K562 (cell line): ENCODE data around the gene DNMT1. TPM values are rescaled to one million over a fixed set of nuclear protein-coding genes. Genes with fewer than 3 reads are reported as not detected.

Experiments used
- ATAC-seq: fragments of 200-7000 bp; cut with Tn5 transposase; 3 replicates; pipeline ENCODE4 v1.9.1; 2020; ENCODE audit warnings: moderate library complexity
- BruUV-seq: library from RNA; stranded (reverse); fragments of 400-500 nt; replicated peaks from 2 replicates; lab custom pipeline; 2021; lab: Mats Ljungman, UMichigan
- CTCF ChIA-PET: fragments of 300-600 bp; formaldehyde crosslinking; extraction: SDS; loops from one replicate; lab custom pipeline; 2021; ENCODE audit warnings: low intra/inter-chr PET ratio; lab: Yijun Ruan, JAX
- POLR2A ChIA-PET: fragments of 300-600, 350-650 bp; sonication (Branson Sonifier 250); formaldehyde crosslinking; extraction: SDS; loops from one replicate; lab custom pipeline; 2021; ENCODE audit warnings: antibody characterized with exemption, inconsistent platforms; lab: Yijun Ruan, JAX
- DNase-seq, 4 experiments: peaks; one replicate each; pipeline versions ENCODE4 v3.0.0 to v3.0.0-alpha.2; 2011 to 2018; ENCODE audit warnings: low spot score in 3 of 4, mixed read lengths in 3 of 4; ENCODE audit errors: extremely low read depth in 1 of 4
- FAIRE-seq: peaks from 2 replicates; lab custom pipeline; 2011; peaks lifted over from hg19 to GRCh38; lab: Jason Lieb, UNC
- H2AFZ ChIP-seq: 2 replicates; pipeline ENCODE4 v1.6.0; 2011; ENCODE audit warnings: low read depth, low read length, control low read depth, inconsistent platforms
- H3K27ac ChIP-seq: fragments of 200-600 bp; 3 replicates; pipeline ENCODE4 v1.8.0; 2011; ENCODE audit warnings: low read depth, mild to moderate bottlenecking, control low read depth, inconsistent platforms, low read length, moderate library complexity, mixed read lengths; ENCODE audit errors: extremely low read depth
- H3K27me3 ChIP-seq, 2 experiments: fragments of 300-600 bp in 1 of 2; 2 replicates in 1 of 2; 3 replicates in 1 of 2; pipeline versions ENCODE4 v1.6.0 to v1.8.0; 2011; ENCODE audit warnings: inconsistent platforms in 2 of 2, low read length in 2 of 2, mild to moderate bottlenecking in 1 of 2, mixed read lengths in 1 of 2, moderate library complexity in 1 of 2; ENCODE audit not compliant: control insufficient read depth in 2 of 2, insufficient read depth in 2 of 2
- H3K36me3 ChIP-seq: fragments of 300-600 bp; 3 replicates; pipeline ENCODE4 v1.8.0; 2011; ENCODE audit warnings: mild to moderate bottlenecking, low read length, inconsistent platforms; ENCODE audit not compliant: control insufficient read depth, insufficient read depth
- H3K4me1 ChIP-seq, 2 experiments: fragments of 200-600 bp in 1 of 2; replicated peaks in 1 of 2; 2 replicates in 1 of 2; 3 replicates in 1 of 2; pipeline versions ENCODE4 v1.5.1 to v1.8.0; 2011; ENCODE audit warnings: inconsistent platforms in 2 of 2, low read length in 2 of 2, mild to moderate bottlenecking in 1 of 2, mixed read lengths in 1 of 2, moderate library complexity in 1 of 2; ENCODE audit not compliant: control insufficient read depth in 2 of 2, insufficient read depth in 2 of 2
- H3K4me2 ChIP-seq: 2 replicates; pipeline ENCODE4 v1.6.1; 2011; ENCODE audit warnings: low read length, control low read depth, inconsistent platforms, mixed read lengths; ENCODE audit not compliant: insufficient read depth
- H3K4me3 ChIP-seq: fragments of 200-600 bp; sonication (generic), shearing (Covaris generic); 2 replicates; pipeline ENCODE4 v1.5.1; 2016; ENCODE audit warnings: control low read depth, inconsistent platforms
- H3K79me2 ChIP-seq: fragments of 200-600 bp; 3 replicates; pipeline ENCODE4 v1.8.0; 2011; ENCODE audit warnings: low read length, inconsistent platforms; ENCODE audit not compliant: control insufficient read depth, insufficient read depth
- H3K9ac ChIP-seq, 2 experiments: 2 replicates each; pipeline versions ENCODE4 v1.6.0 to v1.6.1; 2011; ENCODE audit warnings: low read depth in 2 of 2, low read length in 2 of 2, control low read depth in 1 of 2, inconsistent platforms in 1 of 2, mild to moderate bottlenecking in 1 of 2, mixed read lengths in 1 of 2; ENCODE audit not compliant: insufficient read depth in 1 of 2
- H3K9me1 ChIP-seq: one replicate; pipeline ENCODE4 v1.6.0; 2011; ENCODE audit warnings: inconsistent platforms, mild to moderate bottlenecking, low read length, moderate library complexity; ENCODE audit not compliant: control insufficient read depth, insufficient read depth
- H3K9me3 ChIP-seq: replicated peaks from 2 replicates; pipeline ENCODE4 v1.5.1; 2011; ENCODE audit warnings: low read depth, low read length, inconsistent platforms; ENCODE audit not compliant: control insufficient read depth, insufficient read depth
- H4K20me1 ChIP-seq: replicated peaks from 2 replicates; pipeline ENCODE4 v1.6.1; 2011; ENCODE audit warnings: low read length, inconsistent platforms, mixed read lengths; ENCODE audit not compliant: control insufficient read depth, insufficient read depth
- FOXK1 ChIP-seq: sonication (generic); formaldehyde crosslinking; IDR thresholded peaks from 2 replicates; pipeline ENCODE4 v1.8.0; 2022; ENCODE audit warnings: missing genetic modification reagents, mild to moderate bottlenecking, borderline replicate concordance
- FOXP1 ChIP-seq: sonication (generic); formaldehyde crosslinking; IDR thresholded peaks from 2 replicates; pipeline ENCODE4 v1.8.0; 2022; ENCODE audit warnings: mild to moderate bottlenecking, missing genetic modification reagents
- HMGXB4 ChIP-seq: sonication (generic); formaldehyde crosslinking; IDR thresholded peaks from 2 replicates; pipeline ENCODE4 v1.8.1; 2023; ENCODE audit warnings: mild to moderate bottlenecking, missing genetic modification reagents
- L3MBTL2 ChIP-seq: fragments of 450-650 bp; IDR thresholded peaks from 2 replicates; pipeline ENCODE4 v1.6.1; 2016; ENCODE audit warnings: mild to moderate bottlenecking, moderate library complexity
- PHTF2 ChIP-seq: fragments of 250-450 bp; sonication (Bioruptor Pico); IDR thresholded peaks from 2 replicates; pipeline ENCODE4 v1.5.0; 2021; ENCODE audit warnings: mild to moderate bottlenecking
- RBFOX2 ChIP-seq: fragments of 200-400 bp; formaldehyde crosslinking; IDR thresholded peaks from 2 replicates; pipeline ENCODE4 v1.6.1; 2017; ENCODE audit warnings: low read depth, mild to moderate bottlenecking, low read length, moderate library complexity
- RBM14 ChIP-seq: fragments of 200-400 bp; formaldehyde crosslinking; IDR thresholded peaks from 2 replicates; pipeline ENCODE4 v1.6.1; 2018; ENCODE audit warnings: low read depth, mild to moderate bottlenecking, low read length, moderate library complexity, borderline replicate concordance; ENCODE audit not compliant: insufficient read depth
- ZFX ChIP-seq: sonication (generic); formaldehyde crosslinking; IDR thresholded peaks from 2 replicates; pipeline ENCODE4 v1.8.0; 2022; ENCODE audit warnings: mild to moderate bottlenecking, missing genetic modification reagents, moderate library complexity
- ZNF24 ChIP-seq: fragments of 450-650 bp; IDR thresholded peaks from 2 replicates; pipeline ENCODE4 v1.6.1; 2016
- ZNF431 ChIP-seq: sonication (generic); formaldehyde crosslinking; IDR thresholded peaks from 2 replicates; pipeline ENCODE4 v1.8.0; 2022; ENCODE audit warnings: mild to moderate bottlenecking, missing genetic modification reagents
- ZNF76 ChIP-seq: fragments of 250-450 bp; sonication (Bioruptor Pico); IDR thresholded peaks from 2 replicates; pipeline ENCODE4 v1.4.0; 2020; ENCODE audit warnings: mild to moderate bottlenecking, moderate library complexity, borderline replicate concordance
- WGBS: fragments of 100-300 bp; shearing (Covaris generic); methylation state at CpG from one replicate; pipeline ENCODE4 v1.1.6; 2016; ENCODE audit warnings: low coverage, mixed read lengths; ENCODE audit not compliant: insufficient coverage; ENCODE audit errors: missing lambda C conversion rate; 5-methylcytosine and 5-hydroxymethylcytosine counted together
- in situ Hi-C: fragments of 300-500 bp; cut with MboI; formaldehyde crosslinking; loops from 4 replicates; pipeline ENCODE4 v1.15.0; 2018; ENCODE audit warnings: inconsistent platforms, mixed read lengths
- intact Hi-C: fragments of 100-400 bp; cut with micrococcal nuclease; formaldehyde crosslinking; loops from 2 replicates; pipeline ENCODE4 v1.14.2; 2022
- polyA plus RNA-seq, 8 experiments: library from polyadenylated mRNA; depleted of rRNA in 4 of 8; stranded (reverse) in 5 of 8; unstranded in 3 of 8; fragments of >200 nt; fragmentation: Nextera tagmentation in 2 of 8; fragmentation: Illumina TruSeq in 1 of 8; extraction: Ambion mirVana in 2 of 8; extraction: Trizol in 1 of 8; gene quantifications; 2 replicates each; pipeline versions ENCODE4 v1.2.1 to v1.2.3, GENCODE V29; 2011 to 2014; ENCODE audit warnings: inconsistent platforms in 1 of 8, missing spikeins in 1 of 8
- total RNA-seq, 7 experiments: library from RNA; depleted of rRNA in 6 of 7; stranded (reverse); fragments of >200 nt in 6 of 7; fragmentation: Illumina TruSeq in 2 of 7; extraction: Trizol in 2 of 7; gene quantifications; 2 replicates each; pipeline versions ENCODE4 v1.2.1 to v1.2.3, GENCODE V29; 2011 to 2021; ENCODE audit warnings: low replicate concordance in 1 of 7
- TF ChIP-seq, protein P1 (sequence below): sonication (generic); formaldehyde crosslinking; IDR thresholded peaks from 2 replicates; pipeline ENCODE4 v1.8.1; 2023; ENCODE audit warnings: mild to moderate bottlenecking, missing genetic modification reagents
- TF ChIP-seq, protein P2 (sequence below): sonication (generic); formaldehyde crosslinking; IDR thresholded peaks from 2 replicates; pipeline ENCODE4 v1.8.1; 2023; ENCODE audit warnings: mild to moderate bottlenecking, missing genetic modification reagents, moderate library complexity

Gene DNMT1
- total and polyA plus RNA-seq, 9 of the 15 experiments (the other 6 are each of a cell fraction or from before 2014, with no cell fraction given) = 80.1 to 271 (median 121) TPM

DNA sequence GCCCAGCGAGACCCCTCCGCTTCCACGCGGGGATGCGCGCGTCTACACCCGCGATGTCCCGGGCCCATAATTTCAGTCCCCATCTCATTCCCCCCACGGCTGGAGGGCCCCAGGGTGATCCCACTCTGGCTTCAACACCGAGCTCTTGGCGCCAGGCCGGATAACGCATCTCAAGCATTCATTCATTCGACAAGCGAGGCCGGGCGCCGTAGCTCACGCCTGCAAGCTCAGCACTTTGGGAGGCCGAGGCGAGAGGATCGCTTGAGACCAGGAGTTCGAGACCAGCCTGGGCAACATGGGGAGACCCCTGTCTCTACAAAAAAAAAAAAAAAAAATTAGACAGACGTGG lies 98.2 kb downstream of the DNMT1 start:
- Histone ChIP-seq H2AFZ (peak overlapping the region; percentile 96), H3K9ac (peak overlapping the region; percentile 76 to 96), H3K9me3 (no peaks in the 10 kb centered on the region), H3K27me3 (no peaks in the 10 kb centered on the region), H3K4me2 (peak overlapping the region; percentile 80), H3K4me1 (peaks cover 24 to 39% of the 10 kb centered on the region in 2 experiments), H3K4me3 (peak overlapping the region; percentile 38), H3K9me1 (no peaks in the 10 kb centered on the region), H3K79me2 (no peaks in the 10 kb centered on the region), H3K36me3 (no peaks in the 10 kb centered on the region), H4K20me1 (no peaks in the 10 kb centered on the region), H3K27ac (peak overlapping the region; percentile 79)
- intact Hi-C loops = no loop called here
- TSS peak; percentile 86 for BruUV-seq
- ATAC-seq (peak; percentile 3; the same call in 1 of the 3 replicates), FAIRE-seq (no peak), DNase-seq (peak in 1 of 4 experiments; percentile 44)
- ChIA-PET CTCF (no interaction called here), POLR2A (interaction anchor here (0.6 to 2.8 kb wide), 11 partner anchors 10 to 299 kb away, joined by 3 to 19 read pairs (median 5); partner anchors contain the start of genes P2RY11 and PPAN)
- 10% methylated on average over 15 of the region's 26 CpGs for WGBS
- in situ Hi-C loops = no loop called here
- no peak for TF ChIP-seq ZNF431 (CRISPR knock-in tag)
- TF ChIP-seq ZNF24 = peak; percentile 85
- no peak for TF ChIP-seq L3MBTL2
- TF ChIP-seq FOXK1 (CRISPR knock-in tag) = no peak
- TF ChIP-seq RBM14 = no peak
- 0 out of 2 replicates have a peak, but pooled peaks have one; percentile 4 for TF ChIP-seq ZNF76 (CRISPR knock-in tag)
- TF ChIP-seq ZFX (CRISPR knock-in tag) = peak; percentile 68
- peak; percentile 66 for TF ChIP-seq RBFOX2
- TF ChIP-seq PHTF2 (CRISPR knock-in tag) = no peak
- 0 out of 2 replicates have a peak, but pooled peaks have one; percentile 9 for TF ChIP-seq HMGXB4
- TF ChIP-seq, protein P1, sequence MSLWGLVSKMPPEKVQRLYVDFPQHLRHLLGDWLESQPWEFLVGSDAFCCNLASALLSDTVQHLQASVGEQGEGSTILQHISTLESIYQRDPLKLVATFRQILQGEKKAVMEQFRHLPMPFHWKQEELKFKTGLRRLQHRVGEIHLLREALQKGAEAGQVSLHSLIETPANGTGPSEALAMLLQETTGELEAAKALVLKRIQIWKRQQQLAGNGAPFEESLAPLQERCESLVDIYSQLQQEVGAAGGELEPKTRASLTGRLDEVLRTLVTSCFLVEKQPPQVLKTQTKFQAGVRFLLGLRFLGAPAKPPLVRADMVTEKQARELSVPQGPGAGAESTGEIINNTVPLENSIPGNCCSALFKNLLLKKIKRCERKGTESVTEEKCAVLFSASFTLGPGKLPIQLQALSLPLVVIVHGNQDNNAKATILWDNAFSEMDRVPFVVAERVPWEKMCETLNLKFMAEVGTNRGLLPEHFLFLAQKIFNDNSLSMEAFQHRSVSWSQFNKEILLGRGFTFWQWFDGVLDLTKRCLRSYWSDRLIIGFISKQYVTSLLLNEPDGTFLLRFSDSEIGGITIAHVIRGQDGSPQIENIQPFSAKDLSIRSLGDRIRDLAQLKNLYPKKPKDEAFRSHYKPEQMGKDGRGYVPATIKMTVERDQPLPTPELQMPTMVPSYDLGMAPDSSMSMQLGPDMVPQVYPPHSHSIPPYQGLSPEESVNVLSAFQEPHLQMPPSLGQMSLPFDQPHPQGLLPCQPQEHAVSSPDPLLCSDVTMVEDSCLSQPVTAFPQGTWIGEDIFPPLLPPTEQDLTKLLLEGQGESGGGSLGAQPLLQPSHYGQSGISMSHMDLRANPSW (CRISPR knock-in tag) = 0 out of 2 replicates have a peak, but pooled peaks have one; percentile 21
- TF ChIP-seq FOXP1 = peak; percentile 26; the same call in 1 of the 2 replicates
- TF ChIP-seq, protein P2, sequence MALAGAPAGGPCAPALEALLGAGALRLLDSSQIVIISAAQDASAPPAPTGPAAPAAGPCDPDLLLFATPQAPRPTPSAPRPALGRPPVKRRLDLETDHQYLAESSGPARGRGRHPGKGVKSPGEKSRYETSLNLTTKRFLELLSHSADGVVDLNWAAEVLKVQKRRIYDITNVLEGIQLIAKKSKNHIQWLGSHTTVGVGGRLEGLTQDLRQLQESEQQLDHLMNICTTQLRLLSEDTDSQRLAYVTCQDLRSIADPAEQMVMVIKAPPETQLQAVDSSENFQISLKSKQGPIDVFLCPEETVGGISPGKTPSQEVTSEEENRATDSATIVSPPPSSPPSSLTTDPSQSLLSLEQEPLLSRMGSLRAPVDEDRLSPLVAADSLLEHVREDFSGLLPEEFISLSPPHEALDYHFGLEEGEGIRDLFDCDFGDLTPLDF (CRISPR knock-in tag) = no peak
